GM23338 (cell line): ENCODE data around the gene CRKL. TPM values are rescaled to one million over a fixed set of nuclear protein-coding genes. Genes with fewer than 3 reads are reported as not detected.
"Not testable (repeated sequence)": the region's sequence is repeated elsewhere in the genome, so short reads cannot be mapped to it uniquely, and the experiment has no call there.

Source experiments
- ATAC-seq: fragments of 200-7000 bp; cut with Tn5 transposase; 3 replicates; pipeline ENCODE4 v1.9.1; 2020
- DNase-seq: peaks from one replicate; pipeline ENCODE4 v3.0.0-alpha.2; 2015; ENCODE audit warnings: low spot score
- H2AFZ ChIP-seq: fragments of 200-600 bp; sonication (generic); 2 replicates; pipeline ENCODE4 v1.8.0; 2016; ENCODE audit warnings: antibody characterized with exemption, mild to moderate bottlenecking, moderate library complexity
- H3F3A ChIP-seq: fragments of 200-600 bp; sonication (generic); replicated peaks from 2 replicates; pipeline ENCODE4 v1.8.0; 2017; ENCODE audit warnings: antibody characterized with exemption, mixed run types, low read depth
- H3K27ac ChIP-seq: fragments of 200-600 bp; sonication (generic); 2 replicates; pipeline ENCODE4 v1.6.1; 2016; ENCODE audit warnings: low read depth
- H3K27me3 ChIP-seq: fragments of 200-600 bp; sonication (generic); 2 replicates; pipeline ENCODE4 v1.8.0; 2016; ENCODE audit warnings: mild to moderate bottlenecking, mixed run types, moderate library complexity; ENCODE audit not compliant: insufficient read depth
- H3K36me3 ChIP-seq: fragments of 200-600 bp; sonication (generic); 2 replicates; pipeline ENCODE4 v1.8.0; 2016; ENCODE audit warnings: mild to moderate bottlenecking; ENCODE audit not compliant: insufficient read depth
- H3K4me1 ChIP-seq: fragments of 200-600 bp; sonication (generic); 2 replicates; pipeline ENCODE4 v1.8.0; 2016; ENCODE audit warnings: mild to moderate bottlenecking, moderate library complexity; ENCODE audit not compliant: insufficient read depth
- H3K4me2 ChIP-seq: fragments of 200-600 bp; sonication (generic); 2 replicates; pipeline ENCODE4 v1.7.1; 2017; ENCODE audit warnings: mixed run types
- H3K4me3 ChIP-seq: fragments of 200-600 bp; sonication (generic); 2 replicates; pipeline ENCODE4 v1.6.1; 2016; ENCODE audit warnings: mixed run types
- H3K79me2 ChIP-seq: fragments of 200-600 bp; sonication (generic); replicated peaks from 2 replicates; pipeline ENCODE4 v1.8.0; 2017; ENCODE audit warnings: mild to moderate bottlenecking; ENCODE audit not compliant: insufficient read depth
- H3K9me2 ChIP-seq: fragments of 200-600 bp; sonication (generic); 2 replicates; pipeline ENCODE4 v1.8.0; 2017; ENCODE audit not compliant: insufficient read depth
- H4K20me1 ChIP-seq: fragments of 200-600 bp; sonication (generic); replicated peaks from 2 replicates; pipeline ENCODE4 v1.8.0; 2017; ENCODE audit warnings: mild to moderate bottlenecking; ENCODE audit not compliant: insufficient read depth
- H3K27ac Mint-ChIP-seq: 2 replicates; pipeline ENCODE4 v1.8.0; 2020; ENCODE audit warnings: inconsistent platforms, mild to moderate bottlenecking, moderate library complexity, mixed read lengths
- H3K27me3 Mint-ChIP-seq: 3 replicates; pipeline ENCODE4 v1.8.0; 2022; ENCODE audit warnings: low read depth, mild to moderate bottlenecking, moderate library complexity, mixed read lengths, inconsistent platforms; ENCODE audit not compliant: insufficient read depth, poor library complexity
- H3K36me3 Mint-ChIP-seq: 3 replicates; pipeline ENCODE4 v1.8.0; 2021; ENCODE audit warnings: low read depth, mild to moderate bottlenecking, inconsistent platforms, moderate library complexity, mixed read lengths
- H3K4me1 Mint-ChIP-seq: 3 replicates; pipeline ENCODE4 v1.8.0; 2020; ENCODE audit warnings: mild to moderate bottlenecking, inconsistent platforms, mixed read lengths
- H3K4me3 Mint-ChIP-seq: 3 replicates; pipeline ENCODE4 v1.8.0; 2021; ENCODE audit warnings: moderate library complexity, mild to moderate bottlenecking, inconsistent platforms, mixed read lengths
- H3K9me3 Mint-ChIP-seq: 3 replicates; pipeline ENCODE4 v1.8.0; 2020; ENCODE audit warnings: moderate library complexity, mild to moderate bottlenecking, inconsistent platforms, mixed read lengths
- CREB1 ChIP-seq: fragments of 250-450 bp; sonication (Bioruptor Pico); IDR thresholded peaks from 2 replicates; pipeline ENCODE4 v1.5.0; 2020; ENCODE audit warnings: low read depth, mild to moderate bottlenecking, moderate library complexity
- EZH2 ChIP-seq: fragments of 200-600 bp; sonication (generic); IDR thresholded peaks from one replicate; pipeline ENCODE4 v1.8.0; 2017; ENCODE audit warnings: antibody characterized with exemption, mild to moderate bottlenecking, low read depth; ENCODE audit not compliant: unreplicated experiment
- JUNB ChIP-seq: IDR thresholded peaks from one replicate; pipeline ENCODE4 v1.6.1; 2016; ENCODE audit warnings: antibody characterized with exemption; ENCODE audit not compliant: unreplicated experiment
- POLR2AphosphoS5 ChIP-seq: IDR thresholded peaks from 2 replicates; pipeline ENCODE4 v1.6.1; 2016; ENCODE audit warnings: antibody characterized with exemption, low read depth
- STAT1 ChIP-seq: IDR thresholded peaks from one replicate; pipeline ENCODE4 v1.6.1; 2016; ENCODE audit warnings: antibody characterized with exemption; ENCODE audit not compliant: unreplicated experiment
- ZNF462 ChIP-seq: fragments of 250-450 bp; sonication (Bioruptor Pico); IDR thresholded peaks from 2 replicates; pipeline ENCODE4 v1.5.0; 2020; ENCODE audit warnings: mild to moderate bottlenecking, moderate library complexity
- polyA plus RNA-seq: library from polyadenylated mRNA; unstranded; fragments of >200 nt; fragmentation: Nextera tagmentation; extraction: Ambion mirVana; gene quantifications from 2 replicates; pipeline ENCODE4 v1.2.1, GENCODE V29; 2016
- total RNA-seq: library from RNA; depleted of rRNA; stranded (reverse); fragments of >200 nt; shearing (Covaris generic); gene quantifications from 2 replicates; pipeline ENCODE4 v1.2.3, GENCODE V29; 2014

Gene CRKL
- total and polyA plus RNA-seq, 2 experiments from 2014 or later: 39.5 to 104 TPM

GRCh38 chr22:20906387-20906767, 10.8 kb upstream of the CRKL start (continued):
- TF ChIP-seq ZNF462 (CRISPR knock-in tag) (no peak), POLR2AphosphoS5 (no peak)

- not testable (repeated sequence) for H3K4me2 ChIP-seq, H3K27me3 Mint-ChIP-seq, H3K9me3 Mint-ChIP-seq, H2AFZ ChIP-seq, H3K9me2 ChIP-seq, H3K36me3 ChIP-seq, H3K27ac Mint-ChIP-seq, H3F3A ChIP-seq, H3K4me1 ChIP-seq, H3K4me1 Mint-ChIP-seq, H3K36me3 Mint-ChIP-seq, H3K79me2 ChIP-seq, DNase-seq, H3K4me3 ChIP-seq, H3K4me3 Mint-ChIP-seq, H4K20me1 ChIP-seq, H3K27ac ChIP-seq, H3K27me3 ChIP-seq, ATAC-seq
Measured at GRCh38 chr22:20908717-20909116, 8.5 kb upstream of the CRKL start.

GRCh38 chr22:20909543-20910303, 7.5 kb upstream of the CRKL start:
- H2AFZ ChIP-seq: no peak overlapping the region
- H3K4me2 ChIP-seq: no peak overlapping the region
- H3K4me3 Mint-ChIP-seq: no peak overlapping the region
- H3K4me1 Mint-ChIP-seq: no peaks in the 10 kb centered on the region
- no peak overlapping the region for H3K27ac ChIP-seq
- no peaks in the 10 kb centered on the region for H3F3A ChIP-seq
- H3K36me3 Mint-ChIP-seq: no peaks in the 10 kb centered on the region
- H3K9me2 ChIP-seq: no peaks in the 10 kb centered on the region
- H3K36me3 ChIP-seq: no peaks in the 10 kb centered on the region
- DNase-seq: no peak
- no peaks in the 10 kb centered on the region for H3K4me1 ChIP-seq
- H3K27ac Mint-ChIP-seq: no peak overlapping the region
- ATAC-seq: no peak
- no peak for TF ChIP-seq EZH2
- no peak for TF ChIP-seq JUNB
- no peak for TF ChIP-seq STAT1
- no peak for TF ChIP-seq CREB1
- no peaks in the 10 kb centered on the region for H4K20me1 ChIP-seq
- H3K79me2 ChIP-seq: no peaks in the 10 kb centered on the region
- H3K27me3 ChIP-seq: no peaks in the 10 kb centered on the region
- H3K4me3 ChIP-seq: no peak overlapping the region
- H3K27me3 Mint-ChIP-seq: peaks cover 3% of the 10 kb centered on the region
- no peaks in the 10 kb centered on the region for H3K9me3 Mint-ChIP-seq
